RWPE2 (cell line): ENCODE measurements around the gene SBNO2.
"Not testable (repeated sequence)": the region's sequence is repeated elsewhere in the genome, so short reads cannot be mapped to it uniquely, and the experiment has no call there.

Experiments used
- ATAC-seq: fragments of 200-7000 bp; cut with Tn5 transposase; 3 replicates; pipeline ENCODE4 v1.9.1; 2021; ENCODE audit warnings: low read depth
- DNase-seq: peaks from one replicate; pipeline ENCODE4 v3.0.0-alpha.2; 2020; ENCODE audit warnings: low spot score
- H3K27ac ChIP-seq: fragments of 450-650 bp; 2 replicates; pipeline ENCODE4 v1.5.1; 2017; ENCODE audit warnings: mild to moderate bottlenecking; ENCODE audit not compliant: poor library complexity, severe bottlenecking
- H3K27me3 ChIP-seq: fragments of 250-450 bp; sonication (Bioruptor Pico); 2 replicates; pipeline ENCODE4 v1.5.1; 2021; ENCODE audit warnings: mild to moderate bottlenecking, moderate library complexity; ENCODE audit not compliant: insufficient read depth, poor library complexity, severe bottlenecking
- H3K36me3 ChIP-seq: fragments of 250-450 bp; sonication (Bioruptor Pico); 2 replicates; pipeline ENCODE4 v1.5.1; 2020; ENCODE audit warnings: low read depth, mild to moderate bottlenecking, moderate library complexity
- H3K4me1 ChIP-seq: fragments of 250-450 bp; sonication (Bioruptor Pico); 2 replicates; pipeline ENCODE4 v1.5.1; 2021; ENCODE audit warnings: mild to moderate bottlenecking, moderate library complexity; ENCODE audit not compliant: insufficient read depth, poor library complexity, severe bottlenecking
- H3K4me3 ChIP-seq: fragments of 250-450 bp; sonication (Bioruptor Pico); 2 replicates; pipeline ENCODE4 v1.5.1; 2021; ENCODE audit warnings: mild to moderate bottlenecking, moderate library complexity; ENCODE audit not compliant: severe bottlenecking
- H3K9me3 ChIP-seq: fragments of 250-450 bp; sonication (Bioruptor Pico); 2 replicates; pipeline ENCODE4 v1.5.1; 2021; ENCODE audit warnings: mild to moderate bottlenecking, moderate library complexity; ENCODE audit not compliant: severe bottlenecking
- TF ChIP-seq, protein P1 (sequence below): fragments of 450-650 bp; IDR thresholded peaks from one replicate; pipeline ENCODE4 v1.5.1; 2017; ENCODE audit warnings: mild to moderate bottlenecking, moderate library complexity; ENCODE audit not compliant: poor library complexity, severe bottlenecking

Gene SBNO2

GRCh38 chr19:1206150-1206863 lies 32.2 kb upstream of the SBNO2 start:
- TF ChIP-seq, protein P1, sequence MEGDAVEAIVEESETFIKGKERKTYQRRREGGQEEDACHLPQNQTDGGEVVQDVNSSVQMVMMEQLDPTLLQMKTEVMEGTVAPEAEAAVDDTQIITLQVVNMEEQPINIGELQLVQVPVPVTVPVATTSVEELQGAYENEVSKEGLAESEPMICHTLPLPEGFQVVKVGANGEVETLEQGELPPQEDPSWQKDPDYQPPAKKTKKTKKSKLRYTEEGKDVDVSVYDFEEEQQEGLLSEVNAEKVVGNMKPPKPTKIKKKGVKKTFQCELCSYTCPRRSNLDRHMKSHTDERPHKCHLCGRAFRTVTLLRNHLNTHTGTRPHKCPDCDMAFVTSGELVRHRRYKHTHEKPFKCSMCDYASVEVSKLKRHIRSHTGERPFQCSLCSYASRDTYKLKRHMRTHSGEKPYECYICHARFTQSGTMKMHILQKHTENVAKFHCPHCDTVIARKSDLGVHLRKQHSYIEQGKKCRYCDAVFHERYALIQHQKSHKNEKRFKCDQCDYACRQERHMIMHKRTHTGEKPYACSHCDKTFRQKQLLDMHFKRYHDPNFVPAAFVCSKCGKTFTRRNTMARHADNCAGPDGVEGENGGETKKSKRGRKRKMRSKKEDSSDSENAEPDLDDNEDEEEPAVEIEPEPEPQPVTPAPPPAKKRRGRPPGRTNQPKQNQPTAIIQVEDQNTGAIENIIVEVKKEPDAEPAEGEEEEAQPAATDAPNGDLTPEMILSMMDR, result no peak
- peak overlapping the region; percentile 93 for H3K27ac ChIP-seq
- H3K4me3 ChIP-seq, result peak overlapping the region; percentile 92
- ATAC-seq (no peak), DNase-seq (peak; percentile 53)
- H3K9me3 ChIP-seq, result no peaks in the 10 kb centered on the region
- H3K36me3 ChIP-seq, result peaks cover 9% of the 10 kb centered on the region
- H3K4me1 ChIP-seq, result peaks cover 24% of the 10 kb centered on the region
- no peaks in the 10 kb centered on the region for H3K27me3 ChIP-seq

- DNase-seq (peak; percentile 98), ATAC-seq (peak; percentile 86)
- no peaks in the 10 kb centered on the region for H3K27me3 ChIP-seq
- no peaks in the 10 kb centered on the region for H3K9me3 ChIP-seq
- peak within 1 kb of the TSS; percentile 93 for H3K27ac ChIP-seq
- peak within 1 kb of the TSS; percentile 92 for H3K4me3 ChIP-seq
- peaks cover 9% of the 10 kb centered on the region for H3K36me3 ChIP-seq
- peaks cover 18% of the 10 kb centered on the region for H3K4me1 ChIP-seq
- TF ChIP-seq, protein P1, result no peak
Observed at GRCh38 chr19:1205114-1206099, 31.3 kb upstream of the SBNO2 start, which contains the start of gene STK11. Gene STK11, plus strand, starts transcription at chr19:1205778. Its CDS starts 1,136 bp downstream, at chr19:1206914.

DNA sequence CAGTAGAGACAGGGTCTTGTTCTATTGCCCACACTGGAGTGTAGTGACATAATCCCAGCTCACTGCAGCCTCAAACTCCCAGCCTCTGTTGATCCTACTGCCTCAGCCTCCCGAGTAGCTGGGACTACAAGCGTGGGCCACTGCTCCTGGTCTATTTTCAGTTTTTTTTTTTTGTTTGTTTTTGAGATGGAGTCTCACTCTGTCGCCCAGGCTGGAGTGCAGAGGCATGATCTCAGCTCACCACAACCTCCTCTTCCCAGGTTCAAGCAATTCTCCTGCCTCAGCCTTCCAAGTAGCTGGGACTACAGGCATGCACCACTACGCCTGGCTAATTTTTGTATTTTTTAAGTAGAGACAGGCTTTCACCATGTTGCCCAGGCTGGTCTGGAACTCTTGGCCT lies 26.5 kb upstream of the SBNO2 start:
- H3K36me3 ChIP-seq, H3K9me3 ChIP-seq, DNase-seq, H3K27me3 ChIP-seq, H3K27ac ChIP-seq, H3K4me1 ChIP-seq, ATAC-seq, H3K4me3 ChIP-seq: not testable (repeated sequence)

- no peaks in the 10 kb centered on the region for H3K4me1 ChIP-seq
- DNase-seq (no peak), ATAC-seq (no peak)
- H3K36me3 ChIP-seq, result no peaks in the 10 kb centered on the region
- TF ChIP-seq, protein P1, result no peak
- no peak overlapping the region for H3K4me3 ChIP-seq
- no peaks in the 10 kb centered on the region for H3K27me3 ChIP-seq
- no peaks in the 10 kb centered on the region for H3K9me3 ChIP-seq
- no peak overlapping the region for H3K27ac ChIP-seq
Observed at GRCh38 chr19:1199531-1199930, 25.5 kb upstream of the SBNO2 start.

DNA sequence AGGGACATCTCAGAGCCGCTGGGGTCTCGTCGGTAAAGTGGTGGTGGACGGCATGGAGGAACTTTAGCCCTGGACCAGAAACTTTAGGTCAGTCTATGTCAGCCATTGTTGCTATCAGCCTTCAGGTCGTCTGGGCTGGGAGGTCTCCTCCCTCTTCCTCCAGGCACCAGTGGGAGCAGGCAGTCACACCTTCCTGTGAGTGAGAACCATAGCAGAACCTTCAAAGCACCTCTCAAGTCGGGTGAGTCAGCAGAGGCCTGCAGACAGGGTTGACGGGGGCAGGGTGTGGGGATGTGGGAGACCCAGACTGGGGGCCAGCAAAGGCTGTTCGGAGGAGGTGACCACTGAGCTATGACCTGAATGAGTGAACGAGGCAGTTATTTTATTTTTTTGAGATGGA lies 15.4 kb upstream of the SBNO2 start:
- DNase-seq, result no peak
- no peaks in the 10 kb centered on the region for H3K27me3 ChIP-seq
- TF ChIP-seq, protein P1, result no peak
- H3K9me3 ChIP-seq, result no peaks in the 10 kb centered on the region
- peak; percentile 81 for ATAC-seq
- H3K27ac ChIP-seq, result peak overlapping the region; percentile 18
- no peak overlapping the region for H3K4me3 ChIP-seq
- H3K36me3 ChIP-seq, result no peaks in the 10 kb centered on the region
- peaks cover 6% of the 10 kb centered on the region for H3K4me1 ChIP-seq
